ENCODE results near the gene CEP192.

DNA sequence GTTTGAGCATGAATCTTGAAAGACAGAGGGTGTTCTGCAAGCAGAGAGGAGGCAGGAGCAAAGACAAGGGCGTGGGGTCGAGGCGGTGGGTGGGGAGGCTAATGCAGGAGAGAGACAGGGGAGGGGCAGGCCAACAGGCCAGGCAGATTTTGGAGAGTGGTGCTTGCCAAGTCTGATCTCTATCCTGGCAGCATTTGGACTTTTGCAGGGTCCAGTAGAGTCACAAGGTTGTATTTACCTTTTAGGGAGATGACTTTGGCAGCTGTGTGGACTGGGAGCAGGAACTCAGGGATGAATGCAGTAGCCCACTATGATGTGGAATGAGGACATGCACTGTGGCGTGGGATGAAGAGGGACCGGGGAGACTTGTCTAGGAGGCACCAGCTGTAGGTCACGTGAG lies 15.7 kb upstream of the CEP192 start:
- TF ChIP-seq, protein P1, sequence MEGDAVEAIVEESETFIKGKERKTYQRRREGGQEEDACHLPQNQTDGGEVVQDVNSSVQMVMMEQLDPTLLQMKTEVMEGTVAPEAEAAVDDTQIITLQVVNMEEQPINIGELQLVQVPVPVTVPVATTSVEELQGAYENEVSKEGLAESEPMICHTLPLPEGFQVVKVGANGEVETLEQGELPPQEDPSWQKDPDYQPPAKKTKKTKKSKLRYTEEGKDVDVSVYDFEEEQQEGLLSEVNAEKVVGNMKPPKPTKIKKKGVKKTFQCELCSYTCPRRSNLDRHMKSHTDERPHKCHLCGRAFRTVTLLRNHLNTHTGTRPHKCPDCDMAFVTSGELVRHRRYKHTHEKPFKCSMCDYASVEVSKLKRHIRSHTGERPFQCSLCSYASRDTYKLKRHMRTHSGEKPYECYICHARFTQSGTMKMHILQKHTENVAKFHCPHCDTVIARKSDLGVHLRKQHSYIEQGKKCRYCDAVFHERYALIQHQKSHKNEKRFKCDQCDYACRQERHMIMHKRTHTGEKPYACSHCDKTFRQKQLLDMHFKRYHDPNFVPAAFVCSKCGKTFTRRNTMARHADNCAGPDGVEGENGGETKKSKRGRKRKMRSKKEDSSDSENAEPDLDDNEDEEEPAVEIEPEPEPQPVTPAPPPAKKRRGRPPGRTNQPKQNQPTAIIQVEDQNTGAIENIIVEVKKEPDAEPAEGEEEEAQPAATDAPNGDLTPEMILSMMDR (conservative IDR thresholded peaks at IDR 0.05; ENCODE audit: low read depth, low read length): no peak
- TF ChIP-seq CHD1 (IDR thresholded peaks at IDR 0.05; ENCODE audit: low read depth, low read length) (no peak), RFX5 (IDR thresholded peaks at IDR 0.05; ENCODE audit: low read depth, low read length) (no peak)

Measured in IMR-90 (cell line).